GM12801 (cell line): ENCODE results near the gene FLNC.

Experiments
- TF ChIP-seq, protein P1 (sequence below): IDR thresholded peaks from one replicate; pipeline ENCODE4 v1.5.1; 2011; ENCODE audit warnings: control low read depth; ENCODE audit not compliant: insufficient read length; ENCODE audit errors: extremely low read depth

The FLNC gene

GRCh38 chr7:128794020-128794419 is 36.2 kb upstream of the FLNC start:
- TF ChIP-seq, protein P1, sequence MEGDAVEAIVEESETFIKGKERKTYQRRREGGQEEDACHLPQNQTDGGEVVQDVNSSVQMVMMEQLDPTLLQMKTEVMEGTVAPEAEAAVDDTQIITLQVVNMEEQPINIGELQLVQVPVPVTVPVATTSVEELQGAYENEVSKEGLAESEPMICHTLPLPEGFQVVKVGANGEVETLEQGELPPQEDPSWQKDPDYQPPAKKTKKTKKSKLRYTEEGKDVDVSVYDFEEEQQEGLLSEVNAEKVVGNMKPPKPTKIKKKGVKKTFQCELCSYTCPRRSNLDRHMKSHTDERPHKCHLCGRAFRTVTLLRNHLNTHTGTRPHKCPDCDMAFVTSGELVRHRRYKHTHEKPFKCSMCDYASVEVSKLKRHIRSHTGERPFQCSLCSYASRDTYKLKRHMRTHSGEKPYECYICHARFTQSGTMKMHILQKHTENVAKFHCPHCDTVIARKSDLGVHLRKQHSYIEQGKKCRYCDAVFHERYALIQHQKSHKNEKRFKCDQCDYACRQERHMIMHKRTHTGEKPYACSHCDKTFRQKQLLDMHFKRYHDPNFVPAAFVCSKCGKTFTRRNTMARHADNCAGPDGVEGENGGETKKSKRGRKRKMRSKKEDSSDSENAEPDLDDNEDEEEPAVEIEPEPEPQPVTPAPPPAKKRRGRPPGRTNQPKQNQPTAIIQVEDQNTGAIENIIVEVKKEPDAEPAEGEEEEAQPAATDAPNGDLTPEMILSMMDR, result no peak

DNA sequence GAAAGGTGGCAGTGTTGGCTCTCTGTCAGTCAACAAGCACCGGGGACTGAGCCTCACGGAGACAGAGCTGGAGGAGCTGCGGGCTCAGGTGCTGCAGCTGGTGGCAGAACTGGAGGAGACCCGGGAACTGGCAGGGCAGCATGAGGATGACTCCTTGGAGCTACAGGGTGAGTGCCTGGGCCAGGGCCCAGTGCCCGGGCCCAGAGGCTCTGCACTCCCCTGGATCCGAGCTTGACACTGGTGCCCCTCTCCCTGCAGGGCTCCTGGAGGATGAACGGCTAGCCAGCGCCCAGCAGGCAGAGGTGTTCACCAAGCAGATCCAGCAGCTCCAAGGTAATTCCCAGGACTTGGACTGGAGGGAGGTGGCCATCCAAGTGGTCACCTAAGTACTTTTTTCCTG is 35.8 kb upstream of the FLNC start:
- TF ChIP-seq, protein P1, result no peak

DNA sequence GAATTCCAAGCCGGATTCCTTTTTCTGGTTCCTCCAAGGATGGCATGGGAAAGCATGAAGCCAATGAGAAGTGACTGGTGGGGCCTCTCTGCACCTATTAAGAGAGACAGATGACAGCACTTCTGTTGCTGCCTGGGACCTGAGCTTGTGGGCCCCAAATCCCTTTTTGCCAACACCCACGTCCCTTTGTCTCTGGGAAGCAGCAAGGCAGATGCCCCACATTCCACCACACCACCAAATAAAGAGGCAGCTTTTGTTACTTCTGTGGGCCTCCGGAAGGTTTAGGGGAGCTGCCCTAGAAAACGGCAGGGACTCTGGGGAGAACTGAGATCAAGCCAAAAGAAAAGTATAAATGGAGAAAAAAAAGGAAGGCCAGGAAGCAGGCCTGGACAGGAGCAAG is 35.1 kb upstream of the FLNC start:
- TF ChIP-seq, protein P1, result no peak

- TF ChIP-seq, protein P1, result no peak
These were observed 33.9 kb upstream of the FLNC start for GRCh38 chr7:128796327-128796726.

DNA sequence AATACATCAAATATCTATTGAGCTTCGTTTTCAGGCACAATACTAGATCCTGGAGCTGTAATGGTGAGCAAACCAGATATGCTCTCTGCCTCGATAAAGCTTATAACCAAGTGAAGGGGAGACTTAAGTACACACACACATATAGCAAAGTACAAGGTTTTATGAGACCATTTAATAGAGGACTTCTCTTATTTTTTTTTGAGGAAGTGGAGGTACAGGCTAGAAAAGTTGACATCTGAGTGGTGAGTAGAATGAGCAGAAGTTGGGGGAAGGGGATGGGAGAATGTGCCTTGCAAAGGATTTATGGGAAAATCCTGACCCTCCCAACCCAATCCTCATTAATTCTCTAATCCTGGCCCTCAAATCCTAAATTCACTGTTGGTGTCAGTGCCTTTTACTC is 30.8 kb upstream of the FLNC start:
- TF ChIP-seq, protein P1, result no peak

DNA sequence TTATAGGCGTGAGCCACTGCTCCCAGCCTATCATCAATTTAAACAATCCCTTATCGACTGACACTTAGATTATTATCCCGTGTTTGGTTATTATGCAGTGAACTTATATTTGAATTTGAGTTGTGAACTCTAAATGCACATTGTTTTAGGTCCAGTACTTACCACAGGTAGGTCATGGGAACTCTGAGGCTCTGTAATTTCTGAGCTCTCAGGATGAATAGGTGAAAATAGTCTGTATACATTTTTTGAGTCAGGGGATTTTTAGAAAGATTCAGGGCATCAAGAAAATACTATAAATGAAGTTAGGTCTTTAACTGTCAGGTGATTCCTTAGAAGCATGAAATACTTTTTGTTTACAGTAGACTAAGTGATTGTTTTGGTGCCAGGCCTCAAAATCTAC is 29.6 kb upstream of the FLNC start:
- TF ChIP-seq, protein P1, result no peak

GRCh38 chr7:128801003-128801402 is 29.2 kb upstream of the FLNC start:
- TF ChIP-seq, protein P1, result no peak
